Measurements from ENCODE around the gene LTK.

DNA sequence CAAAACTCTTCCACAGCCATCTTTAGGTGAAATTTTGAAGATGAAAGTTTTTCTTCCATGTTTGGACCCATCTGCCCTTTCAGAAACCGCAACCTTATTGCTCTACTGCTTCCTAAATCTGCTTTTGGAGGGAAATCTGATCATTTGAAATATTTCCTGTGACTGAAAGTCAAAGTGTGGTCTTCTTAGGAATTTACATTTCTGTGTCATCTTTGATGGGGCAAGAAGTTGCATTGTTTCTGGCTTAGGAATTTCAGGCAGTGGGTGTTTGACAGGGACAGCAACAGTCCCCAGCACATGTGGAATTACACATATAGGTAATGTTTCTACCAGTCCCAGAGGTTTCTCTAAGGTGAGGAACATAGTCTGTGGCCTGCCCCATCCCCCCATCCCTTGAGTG is 40.1 kb upstream of the LTK start:
- TF ChIP-seq, protein P1, sequence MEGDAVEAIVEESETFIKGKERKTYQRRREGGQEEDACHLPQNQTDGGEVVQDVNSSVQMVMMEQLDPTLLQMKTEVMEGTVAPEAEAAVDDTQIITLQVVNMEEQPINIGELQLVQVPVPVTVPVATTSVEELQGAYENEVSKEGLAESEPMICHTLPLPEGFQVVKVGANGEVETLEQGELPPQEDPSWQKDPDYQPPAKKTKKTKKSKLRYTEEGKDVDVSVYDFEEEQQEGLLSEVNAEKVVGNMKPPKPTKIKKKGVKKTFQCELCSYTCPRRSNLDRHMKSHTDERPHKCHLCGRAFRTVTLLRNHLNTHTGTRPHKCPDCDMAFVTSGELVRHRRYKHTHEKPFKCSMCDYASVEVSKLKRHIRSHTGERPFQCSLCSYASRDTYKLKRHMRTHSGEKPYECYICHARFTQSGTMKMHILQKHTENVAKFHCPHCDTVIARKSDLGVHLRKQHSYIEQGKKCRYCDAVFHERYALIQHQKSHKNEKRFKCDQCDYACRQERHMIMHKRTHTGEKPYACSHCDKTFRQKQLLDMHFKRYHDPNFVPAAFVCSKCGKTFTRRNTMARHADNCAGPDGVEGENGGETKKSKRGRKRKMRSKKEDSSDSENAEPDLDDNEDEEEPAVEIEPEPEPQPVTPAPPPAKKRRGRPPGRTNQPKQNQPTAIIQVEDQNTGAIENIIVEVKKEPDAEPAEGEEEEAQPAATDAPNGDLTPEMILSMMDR (IDR thresholded peaks at IDR 0.05) = no peak
- no peak for TF ChIP-seq POLR2A (IDR thresholded peaks at IDR 0.05)
